Hematopoietic multipotent progenitor cell treated with erythropoietin and hydrocortisone succinate and interleukin-3 and kit ligand, for 4 days (in vitro differentiated cells): ENCODE measurements around the gene CDH22.

Experiments used
- DNase-seq: peaks from one replicate; pipeline ENCODE4 v3.0.0-alpha.2; 2015

The CDH22 gene

DNA sequence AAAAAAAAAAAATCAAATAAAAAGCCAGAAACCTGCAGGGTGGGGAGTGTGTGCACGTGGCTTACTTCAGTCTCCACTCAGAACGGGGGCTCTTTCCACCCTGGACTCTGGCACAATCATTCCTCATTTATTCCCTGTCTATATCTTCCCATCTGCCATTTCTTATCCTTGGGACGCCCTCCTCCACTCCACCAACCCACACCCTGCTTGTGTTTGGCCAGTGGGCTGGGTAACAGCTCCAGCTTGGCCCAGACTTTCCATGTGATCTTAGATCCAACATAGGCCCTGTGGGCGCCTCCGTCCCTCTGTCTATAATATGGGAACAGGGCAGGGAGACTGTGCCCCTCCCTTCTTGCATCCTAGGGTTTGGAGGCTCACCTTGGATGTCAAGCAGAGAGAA lies 122.1 kb downstream of the CDH22 start:
- DNase-seq, result no peak

DNA sequence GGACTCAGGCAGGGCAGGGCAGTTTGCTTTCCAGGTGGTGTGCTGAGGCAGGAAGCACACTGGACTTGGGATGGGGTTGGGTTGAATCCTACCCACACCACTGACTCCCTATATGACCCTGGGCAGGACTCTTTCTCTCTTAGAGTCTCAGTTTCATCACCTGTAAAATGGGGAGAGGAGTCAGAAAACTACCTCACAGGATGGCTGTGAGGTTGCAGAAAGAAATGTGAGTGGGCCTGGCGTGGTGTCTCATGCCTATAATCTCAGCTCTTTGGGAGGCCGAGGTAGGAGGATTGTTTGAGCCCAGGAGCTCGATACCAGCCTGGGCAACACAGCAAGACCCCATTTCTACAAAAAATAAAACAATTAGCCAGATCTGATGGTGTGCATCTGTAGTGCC lies 122.9 kb downstream of the CDH22 start:
- no peak for DNase-seq

DNA sequence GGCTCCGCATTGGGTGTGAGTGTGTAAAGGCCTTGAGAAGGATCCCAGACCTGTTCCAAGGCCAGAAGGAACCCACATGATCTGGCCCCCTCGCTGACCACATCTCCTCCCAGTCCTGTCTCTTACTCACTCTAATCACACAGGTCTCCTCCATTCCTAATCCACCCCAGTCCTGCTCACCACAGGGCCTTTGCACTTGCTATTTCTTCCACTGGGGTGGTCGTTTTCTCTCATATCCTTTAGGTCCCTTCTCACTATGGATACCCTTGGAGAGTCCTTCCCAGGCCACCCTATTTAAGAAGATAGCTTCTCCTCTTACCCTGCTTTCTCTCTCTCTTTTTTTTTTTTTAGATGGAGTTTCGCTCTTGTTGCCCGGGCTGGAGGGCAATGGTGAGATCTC lies 124.5 kb downstream of the CDH22 start:
- no peak for DNase-seq

- DNase-seq, result no peak
Measured at GRCh38 chr20:46182276-46183200, 125.8 kb downstream of the CDH22 start.

GRCh38 chr20:46179862-46180261 lies 128.4 kb downstream of the CDH22 start:
- no peak for DNase-seq

- DNase-seq, result no peak
Measured at GRCh38 chr20:46178891-46179290, 129.4 kb downstream of the CDH22 start.

- no peak for DNase-seq
Measured at GRCh38 chr20:46177768-46178167, 130.5 kb downstream of the CDH22 start.

DNA sequence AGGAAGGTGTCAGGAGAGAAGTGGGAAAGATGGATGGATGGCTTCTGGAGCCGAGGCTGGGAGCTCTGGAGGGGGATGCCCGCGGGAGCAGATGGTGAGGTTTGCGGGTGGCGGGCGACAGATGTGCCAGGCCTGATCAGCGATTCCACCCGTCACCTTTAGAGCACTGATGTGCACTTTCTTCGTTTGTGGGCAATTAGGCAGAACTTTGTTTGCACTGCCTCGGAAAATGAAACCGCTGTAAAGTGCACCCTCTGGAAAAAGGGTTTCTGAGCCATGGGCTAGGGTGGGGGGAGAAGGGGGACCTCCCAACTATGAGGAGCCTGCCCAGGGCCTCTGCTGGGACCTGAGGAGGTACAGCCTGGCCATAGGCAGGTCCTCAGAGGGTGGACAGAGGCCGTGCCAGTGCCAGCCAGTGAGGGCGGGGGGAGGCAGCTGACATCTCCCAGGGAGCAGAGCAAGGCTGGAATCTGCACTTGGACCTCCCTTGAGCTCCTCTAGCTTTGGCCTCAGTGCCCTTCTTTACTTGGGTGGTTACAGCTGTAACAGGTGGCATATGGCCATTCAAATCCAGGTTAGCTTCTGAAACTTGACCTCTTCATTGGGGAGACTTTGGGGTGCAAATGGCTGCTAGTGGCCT lies 131.4 kb downstream of the CDH22 start:
- DNase-seq, result no peak

GRCh38 chr20:46175127-46175494 lies 133.2 kb downstream of the CDH22 start:
- no peak for DNase-seq

GRCh38 chr20:46174469-46175126 lies 133.7 kb downstream of the CDH22 start:
- DNase-seq, result peak; percentile 88

GRCh38 chr20:46173652-46174468 lies 134.4 kb downstream of the CDH22 start:
- no peak for DNase-seq

DNA sequence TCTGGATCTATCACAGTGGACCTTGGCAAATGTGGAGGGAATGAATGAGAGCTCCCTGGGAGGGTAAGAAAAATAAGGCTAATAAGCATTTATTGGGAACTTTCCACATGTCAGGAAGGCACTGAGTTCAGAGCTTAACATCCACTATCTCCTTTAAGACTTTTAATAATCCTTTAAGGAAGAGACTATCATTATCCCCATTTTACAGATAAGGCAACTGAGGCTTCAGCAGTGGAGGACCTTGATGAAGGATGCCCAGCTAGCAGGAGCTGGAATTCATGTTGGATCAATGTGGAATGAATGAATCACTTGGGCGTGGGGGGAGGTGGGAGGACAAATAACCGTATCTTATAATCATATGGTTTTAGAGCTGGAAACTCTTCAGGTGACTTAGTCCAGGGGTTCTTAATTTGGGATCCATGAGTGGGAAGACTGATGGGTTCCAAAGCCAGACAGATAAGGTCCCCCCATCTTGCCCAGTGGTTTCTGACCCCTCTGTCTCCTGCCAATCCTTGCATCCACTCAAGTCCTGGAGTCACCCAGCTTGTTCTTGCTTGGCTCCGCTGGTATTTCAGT lies 135.2 kb downstream of the CDH22 start:
- no peak for DNase-seq

DNA sequence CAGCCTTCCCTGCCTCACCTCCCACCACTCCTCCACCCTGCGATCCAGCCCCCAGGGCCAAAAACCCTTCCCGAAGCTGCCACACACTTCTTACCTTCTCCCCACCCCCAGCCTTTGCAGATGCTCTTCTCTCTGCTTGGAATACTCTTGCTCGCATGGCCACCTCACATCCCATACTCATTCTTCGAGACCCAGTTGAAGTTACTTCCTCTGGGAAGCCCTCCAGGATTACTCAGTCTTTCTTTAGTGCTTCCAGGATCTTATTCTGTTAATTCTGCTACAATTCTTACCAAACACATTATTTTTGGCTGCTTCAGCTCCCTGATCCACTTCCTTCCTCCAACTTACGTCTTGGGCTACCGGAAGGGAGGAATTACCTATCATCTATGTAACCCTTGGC lies 135.8 kb downstream of the CDH22 start:
- no peak for DNase-seq

DNA sequence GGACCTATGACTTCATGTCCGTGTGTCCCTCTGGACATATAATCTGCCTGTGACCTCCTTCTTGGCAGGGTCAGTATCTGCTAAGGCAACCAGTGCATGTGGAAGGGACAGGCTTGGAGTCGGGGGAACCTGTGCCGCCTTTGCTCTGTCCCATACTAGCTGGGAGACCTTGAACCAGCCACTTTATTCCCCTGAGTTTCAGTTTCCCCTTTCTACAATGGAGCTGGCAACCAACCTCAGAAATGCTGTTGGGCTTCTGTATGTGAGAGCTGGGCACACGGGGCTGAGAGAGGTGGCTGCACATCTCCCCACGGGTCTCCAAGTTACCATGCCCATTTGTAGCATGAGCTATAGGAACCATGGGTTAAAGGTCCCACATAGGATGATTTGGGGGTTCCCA lies 136.4 kb downstream of the CDH22 start:
- DNase-seq, result no peak

- DNase-seq, result no peak
Measured at GRCh38 chr20:46171476-46171875, 136.8 kb downstream of the CDH22 start.

GRCh38 chr20:46169245-46170171 lies 138.8 kb downstream of the CDH22 start:
- DNase-seq, result no peak

DNA sequence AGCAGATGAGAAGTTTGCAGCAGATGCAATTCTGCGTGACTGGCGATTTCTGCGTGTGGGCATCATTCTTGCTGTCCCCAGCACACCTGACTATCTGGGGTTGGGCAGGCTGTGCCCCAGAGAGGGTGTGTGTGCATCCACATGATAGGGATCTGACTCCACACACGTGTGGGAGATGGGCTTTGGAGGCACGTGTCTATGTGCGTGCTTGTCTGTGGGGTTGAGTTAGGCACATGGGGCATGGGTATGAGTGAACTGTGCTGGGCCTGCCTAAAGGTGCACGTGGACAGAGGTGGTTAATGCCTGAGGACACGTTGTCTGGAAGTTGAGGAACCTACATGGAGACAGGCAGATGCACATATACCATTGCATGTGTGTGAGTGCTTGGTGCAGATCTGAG lies 139.9 kb downstream of the CDH22 start:
- DNase-seq, result no peak

DNA sequence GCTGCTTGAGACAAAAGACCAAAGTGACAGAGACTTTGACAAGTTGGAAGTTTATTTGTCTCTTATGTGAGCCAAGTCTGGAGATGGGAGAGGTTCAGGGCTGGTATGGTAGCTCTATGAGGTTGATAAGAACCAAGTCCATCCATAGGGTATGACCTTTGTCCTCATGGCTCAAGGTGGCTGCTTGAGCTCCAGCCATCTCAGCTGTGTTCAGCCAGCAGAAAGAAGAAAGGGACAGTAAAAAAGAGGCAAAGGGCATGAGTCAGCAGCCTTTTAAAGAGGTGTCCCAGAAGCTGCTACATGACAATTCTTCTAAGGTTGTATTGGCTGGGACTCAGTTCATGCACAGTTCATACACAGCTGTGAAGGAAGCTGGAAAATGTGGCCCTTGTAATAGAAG lies 141.2 kb downstream of the CDH22 start:
- no peak for DNase-seq

DNA sequence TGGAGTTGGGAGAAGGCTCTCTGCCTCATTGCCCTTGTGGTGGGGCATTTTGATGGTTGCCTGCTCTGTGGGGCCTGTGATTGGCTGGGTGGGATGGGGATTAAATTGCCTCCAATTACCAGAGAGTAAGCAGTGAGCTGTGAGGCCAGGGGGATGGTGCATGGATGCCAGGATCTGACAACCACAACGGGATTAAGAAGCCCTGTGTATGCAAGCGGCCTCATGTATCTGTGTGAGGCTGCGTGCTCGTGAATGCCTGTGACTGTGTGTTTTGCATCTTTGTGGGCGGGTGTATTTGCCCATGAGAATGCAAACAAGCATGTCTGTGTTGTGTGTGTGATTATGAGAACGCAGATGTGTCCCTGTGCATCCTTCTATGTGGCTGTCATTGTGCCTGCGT lies 144.0 kb downstream of the CDH22 start:
- DNase-seq, result no peak

GRCh38 chr20:46161921-46162320 lies 146.4 kb downstream of the CDH22 start:
- DNase-seq, result no peak

DNA sequence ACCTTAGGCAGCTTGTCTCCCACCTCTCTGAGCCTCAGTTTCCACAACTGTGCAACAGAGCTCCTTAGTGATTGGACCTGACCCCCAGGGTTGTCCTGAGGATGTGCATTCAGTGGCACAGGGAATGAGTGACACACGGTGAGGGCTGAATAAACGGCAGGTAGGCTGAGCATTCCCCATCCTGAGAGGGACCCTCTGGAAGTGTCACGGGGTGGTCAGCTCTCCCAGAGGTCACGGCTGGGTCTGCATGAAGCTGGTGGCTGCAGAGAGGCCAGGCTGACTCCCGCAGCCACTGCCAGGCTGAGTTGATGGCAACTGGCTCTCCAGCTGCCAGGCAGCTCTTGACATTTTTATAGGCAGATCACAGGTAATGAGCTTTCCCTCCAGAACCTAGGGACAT lies 147.6 kb downstream of the CDH22 start:
- no peak for DNase-seq
